ENCODE data around the gene THAP4.
A peak's percentile ranks its signal among the peaks of the same experiment; 100 is the strongest.

THAP4 gene

DNA sequence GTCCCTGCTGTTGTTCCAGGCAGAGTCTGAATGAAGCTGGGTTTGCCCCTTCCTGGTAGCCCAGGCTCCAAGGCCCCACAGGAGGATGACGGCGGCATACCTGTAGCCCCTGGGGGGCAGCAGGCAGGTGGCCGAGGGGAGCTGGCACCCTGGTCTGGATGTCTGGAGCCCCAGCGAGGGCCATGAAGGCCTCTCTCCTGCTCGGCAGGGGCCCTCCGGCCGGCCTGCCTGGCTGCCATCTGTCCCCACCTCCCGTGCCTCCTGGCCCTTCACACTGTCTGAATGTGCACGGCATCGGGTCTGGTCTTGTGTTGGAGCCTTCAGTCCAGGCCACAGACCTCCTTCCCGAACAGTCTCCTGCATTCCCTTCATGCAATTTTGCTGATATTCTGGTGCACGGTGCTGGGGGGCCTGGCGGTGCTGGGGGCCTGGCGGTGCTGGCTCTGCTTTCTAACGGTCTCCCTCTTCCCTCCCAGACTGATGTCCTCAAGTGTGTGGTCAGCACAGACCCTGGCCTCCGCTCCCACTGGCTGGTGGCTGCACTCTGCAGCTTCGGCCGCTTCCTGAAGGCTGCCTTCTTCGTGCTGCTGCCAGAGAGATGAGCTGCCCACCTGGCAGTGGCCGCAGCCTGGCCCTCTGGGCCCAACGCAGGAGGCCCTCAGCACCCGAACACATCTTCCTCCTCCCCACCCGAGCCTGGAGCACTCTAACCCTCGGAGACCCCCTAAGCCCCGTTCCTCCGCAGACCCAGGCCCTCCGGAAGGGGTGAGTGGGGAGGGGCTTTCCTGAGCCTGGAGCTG, 64.9 kb downstream of the THAP4 start:
- no peak overlapping the region for H3K4me3 ChIP-seq (ENCODE audit: low read depth in 1 of 2, low read length in 2 of 2)
- no peaks in the 10 kb centered on the region for H3K27me3 ChIP-seq (ENCODE audit: insufficient read depth, low read length, poor library complexity)
- H3K9ac ChIP-seq (ENCODE audit: low read depth, low read length), result no peak overlapping the region
- no peaks in the 10 kb centered on the region for H3K36me3 ChIP-seq (ENCODE audit: insufficient read depth, low read length)
- no peak overlapping the region for H3K27ac ChIP-seq (ENCODE audit: low read length)
- ATAC-seq (ENCODE audit: insufficient read depth, low read depth) (peak; percentile 27; the same call in 1 of the 3 replicates), DNase-seq (no peak)
- H3K4me2 ChIP-seq (ENCODE audit: insufficient read depth, low read length), result no peak overlapping the region
- no peaks in the 10 kb centered on the region for H4K20me1 ChIP-seq (ENCODE audit: insufficient read depth, low read length)
- H3K4me1 ChIP-seq (ENCODE audit: insufficient read depth, low read length), result no peaks in the 10 kb centered on the region
- no peaks in the 10 kb centered on the region for H3K79me2 ChIP-seq (ENCODE audit: insufficient read depth, low read length)
- H3K9me3 ChIP-seq (ENCODE audit: insufficient read depth, low read length, severe bottlenecking), result no peaks in the 10 kb centered on the region
- no peak for TF ChIP-seq EZH2 (IDR thresholded peaks at IDR 0.05; ENCODE audit: borderline replicate concordance, low read depth, low read length, severe bottlenecking)
- TF ChIP-seq, protein P1, sequence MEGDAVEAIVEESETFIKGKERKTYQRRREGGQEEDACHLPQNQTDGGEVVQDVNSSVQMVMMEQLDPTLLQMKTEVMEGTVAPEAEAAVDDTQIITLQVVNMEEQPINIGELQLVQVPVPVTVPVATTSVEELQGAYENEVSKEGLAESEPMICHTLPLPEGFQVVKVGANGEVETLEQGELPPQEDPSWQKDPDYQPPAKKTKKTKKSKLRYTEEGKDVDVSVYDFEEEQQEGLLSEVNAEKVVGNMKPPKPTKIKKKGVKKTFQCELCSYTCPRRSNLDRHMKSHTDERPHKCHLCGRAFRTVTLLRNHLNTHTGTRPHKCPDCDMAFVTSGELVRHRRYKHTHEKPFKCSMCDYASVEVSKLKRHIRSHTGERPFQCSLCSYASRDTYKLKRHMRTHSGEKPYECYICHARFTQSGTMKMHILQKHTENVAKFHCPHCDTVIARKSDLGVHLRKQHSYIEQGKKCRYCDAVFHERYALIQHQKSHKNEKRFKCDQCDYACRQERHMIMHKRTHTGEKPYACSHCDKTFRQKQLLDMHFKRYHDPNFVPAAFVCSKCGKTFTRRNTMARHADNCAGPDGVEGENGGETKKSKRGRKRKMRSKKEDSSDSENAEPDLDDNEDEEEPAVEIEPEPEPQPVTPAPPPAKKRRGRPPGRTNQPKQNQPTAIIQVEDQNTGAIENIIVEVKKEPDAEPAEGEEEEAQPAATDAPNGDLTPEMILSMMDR (IDR thresholded peaks at IDR 0.05; ENCODE audit: borderline replicate concordance, extremely low read depth, low read length, poor library complexity, severe bottlenecking), result no peak
- no peak overlapping the region for H2AFZ ChIP-seq (ENCODE audit: low read depth, low read length)

DNA sequence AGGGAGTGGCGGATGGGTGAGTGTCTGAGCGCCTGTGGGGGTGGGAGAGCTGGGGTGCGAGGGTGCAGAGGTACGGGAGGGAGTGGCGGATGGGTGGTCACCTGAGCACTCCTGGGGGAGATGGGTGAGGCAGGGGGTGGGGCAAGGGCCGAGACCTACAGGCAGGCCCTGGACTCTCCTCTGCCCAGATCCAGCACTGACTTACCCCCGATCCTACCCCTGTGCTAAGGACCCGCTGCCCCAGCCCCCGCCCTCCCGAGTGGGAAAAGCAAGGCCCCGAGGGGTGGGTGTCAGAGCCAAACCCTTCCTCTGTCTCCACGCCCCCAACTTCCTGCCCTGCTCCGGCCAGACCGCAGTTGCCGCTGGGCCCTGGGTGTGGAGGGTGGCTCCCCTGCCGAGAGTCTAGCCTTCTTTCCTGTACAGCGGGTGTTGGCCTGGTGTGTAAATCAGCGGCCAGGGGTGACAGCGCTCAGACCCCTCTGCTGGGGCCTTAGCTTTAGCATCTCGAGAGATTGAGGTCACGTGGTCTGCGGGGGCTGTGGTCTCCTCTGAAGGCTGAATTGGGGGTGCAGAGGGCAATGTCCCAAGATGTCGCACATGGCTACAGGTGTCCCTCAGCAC, 65.9 kb downstream of the THAP4 start:
- H3K36me3 ChIP-seq (ENCODE audit: insufficient read depth, low read length), result no peaks in the 10 kb centered on the region
- no peak overlapping the region for H3K27ac ChIP-seq (ENCODE audit: low read length)
- no peaks in the 10 kb centered on the region for H3K4me1 ChIP-seq (ENCODE audit: insufficient read depth, low read length)
- H3K4me3 ChIP-seq (ENCODE audit: low read depth in 1 of 2, low read length in 2 of 2), result no peak overlapping the region
- no peak overlapping the region for H3K9ac ChIP-seq (ENCODE audit: low read depth, low read length)
- no peak for TF ChIP-seq EZH2 (IDR thresholded peaks at IDR 0.05; ENCODE audit: borderline replicate concordance, low read depth, low read length, severe bottlenecking)
- TF ChIP-seq, protein P1 (IDR thresholded peaks at IDR 0.05; ENCODE audit: borderline replicate concordance, extremely low read depth, low read length, poor library complexity, severe bottlenecking), result no peak
- no peaks in the 10 kb centered on the region for H3K27me3 ChIP-seq (ENCODE audit: insufficient read depth, low read length, poor library complexity)
- no peak overlapping the region for H2AFZ ChIP-seq (ENCODE audit: low read depth, low read length)
- ATAC-seq (ENCODE audit: insufficient read depth, low read depth) (0 out of 3 replicates have a peak, but pooled peaks have one; percentile 13), DNase-seq (no peak)
- H3K79me2 ChIP-seq (ENCODE audit: insufficient read depth, low read length), result no peaks in the 10 kb centered on the region
- H3K9me3 ChIP-seq (ENCODE audit: insufficient read depth, low read length, severe bottlenecking), result no peaks in the 10 kb centered on the region
- H4K20me1 ChIP-seq (ENCODE audit: insufficient read depth, low read length), result no peaks in the 10 kb centered on the region
- H3K4me2 ChIP-seq (ENCODE audit: insufficient read depth, low read length), result no peak overlapping the region

DNA sequence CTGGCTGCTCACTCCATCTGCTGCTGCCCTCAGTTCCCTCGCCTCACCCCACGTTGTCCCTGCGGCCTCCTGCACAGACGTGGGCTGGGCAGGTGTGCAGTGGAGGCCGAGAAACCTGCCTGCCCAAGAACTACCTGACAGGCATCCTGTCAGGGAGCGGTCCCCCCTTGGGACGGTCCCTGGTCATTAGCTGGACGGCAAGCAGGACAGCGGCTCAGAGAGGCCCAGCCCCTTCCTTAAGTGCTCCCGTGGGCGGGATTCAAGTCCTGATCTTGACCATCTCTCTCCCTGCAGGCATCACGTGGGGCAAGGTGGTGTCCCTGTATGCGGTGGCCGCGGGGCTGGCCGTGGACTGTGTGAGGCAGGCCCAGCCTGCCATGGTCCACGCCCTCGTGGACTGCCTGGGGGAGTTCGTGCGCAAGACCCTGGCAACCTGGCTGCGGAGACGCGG, 67.1 kb downstream of the THAP4 start:
- Histone ChIP-seq H4K20me1 (ENCODE audit: insufficient read depth, low read length) (no peaks in the 10 kb centered on the region), H3K79me2 (ENCODE audit: insufficient read depth, low read length) (no peaks in the 10 kb centered on the region), H3K4me1 (ENCODE audit: insufficient read depth, low read length) (no peaks in the 10 kb centered on the region), H3K9ac (ENCODE audit: low read depth, low read length) (no peak overlapping the region), H3K4me2 (ENCODE audit: insufficient read depth, low read length) (no peak overlapping the region), H3K27me3 (ENCODE audit: insufficient read depth, low read length, poor library complexity) (no peaks in the 10 kb centered on the region), H3K27ac (ENCODE audit: low read length) (no peak overlapping the region), H2AFZ (ENCODE audit: low read depth, low read length) (no peak overlapping the region), H3K4me3 (ENCODE audit: low read depth in 1 of 2, low read length in 2 of 2) (no peak overlapping the region), H3K9me3 (ENCODE audit: insufficient read depth, low read length, severe bottlenecking) (no peaks in the 10 kb centered on the region), H3K36me3 (ENCODE audit: insufficient read depth, low read length) (no peaks in the 10 kb centered on the region)
- TF ChIP-seq, protein P1 (IDR thresholded peaks at IDR 0.05; ENCODE audit: borderline replicate concordance, extremely low read depth, low read length, poor library complexity, severe bottlenecking), result no peak
- TF ChIP-seq EZH2 (IDR thresholded peaks at IDR 0.05; ENCODE audit: borderline replicate concordance, low read depth, low read length, severe bottlenecking), result no peak
- ATAC-seq (ENCODE audit: insufficient read depth, low read depth) (no peak), DNase-seq (no peak)

Data from DND-41 (cell line).